Stimulated activated CD4-positive, alpha-beta T cell treated with anti-CD3 and anti-CD28 coated beads, Interleukin-4, amount 100 ng/mL, for 48 hours (primary cell): ENCODE measurements around the gene PTPRM.

Source experiments
- DNase-seq, 2 donors: peaks; one replicate each; pipeline ENCODE4 v3.0.0-alpha.2; 2020; ENCODE audit warnings: low read depth in 2 of 2

Gene PTPRM

GRCh38 chr18:7566567-7567473, at the start of gene PTPRM:
PTPRM (plus strand) TSS chr18:7567316; CDS start chr18:7567819, 503 bp downstream.
- DNase-seq, result peak in 1 of 2 donors; percentile 28

- DNase-seq, result no peak
Measured at GRCh38 chr18:7517852-7518251, 49.3 kb upstream of the PTPRM start.

DNA sequence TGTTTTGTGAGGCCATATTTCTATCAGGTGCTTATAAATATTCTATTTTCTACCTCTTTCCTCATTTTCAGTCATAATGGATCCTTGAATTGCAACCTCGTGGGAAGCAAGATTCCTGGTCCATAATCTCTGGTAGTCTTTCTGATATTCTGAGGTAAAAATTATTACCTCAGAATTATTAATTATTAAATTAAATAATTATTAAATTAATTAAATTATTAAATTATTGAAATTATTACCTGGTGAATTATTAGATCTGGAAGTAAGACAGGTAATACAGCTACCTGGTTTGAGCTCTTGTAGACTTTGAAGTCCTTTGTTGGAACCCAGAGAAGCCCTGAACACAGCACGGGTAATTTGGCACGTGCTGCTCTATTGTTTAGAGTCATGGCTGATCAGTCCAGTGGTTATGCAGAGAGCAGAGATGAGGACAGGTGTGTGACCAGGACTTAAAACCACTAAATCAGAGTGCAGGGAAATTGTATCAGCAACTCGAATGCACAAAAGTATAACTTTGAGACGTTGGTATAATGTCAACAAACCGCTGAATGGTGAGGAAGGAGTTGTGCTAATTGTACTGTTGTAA, 46.8 kb upstream of the PTPRM start:
- DNase-seq, result no peak

DNA sequence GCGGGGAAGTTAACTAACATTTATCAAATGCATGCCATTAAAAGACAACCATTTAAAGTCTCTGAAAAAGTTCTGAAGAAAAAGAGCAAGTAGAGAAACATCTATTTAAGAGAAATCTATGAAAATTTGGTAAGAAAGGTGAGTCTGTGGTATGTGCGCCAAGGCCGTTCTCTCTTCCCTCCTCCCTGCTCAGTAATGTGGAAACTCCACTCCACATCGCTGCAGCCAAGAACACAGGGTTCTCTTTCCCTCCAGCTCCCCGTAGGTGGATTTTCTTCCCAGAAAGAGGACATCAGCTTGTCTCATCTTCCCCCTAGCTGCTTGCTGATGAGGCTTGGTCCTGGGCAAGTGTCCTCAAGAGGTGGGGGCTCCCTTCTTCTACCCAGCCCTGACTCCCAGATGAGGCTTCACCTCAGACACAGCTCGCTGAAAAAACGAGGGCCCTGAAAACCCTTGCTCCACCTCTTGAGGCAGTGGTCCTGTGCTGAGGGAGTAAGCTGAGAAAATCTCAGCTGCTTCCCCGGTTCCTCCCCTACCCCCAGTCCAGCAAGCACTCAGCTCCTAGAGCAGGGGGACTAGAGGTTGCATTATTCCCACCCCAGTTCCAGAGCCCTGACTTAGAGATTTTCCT, 45.8 kb upstream of the PTPRM start:
- no peak for DNase-seq

- no peak for DNase-seq
Measured at GRCh38 chr18:7523772-7524171, 43.3 kb upstream of the PTPRM start.

DNA sequence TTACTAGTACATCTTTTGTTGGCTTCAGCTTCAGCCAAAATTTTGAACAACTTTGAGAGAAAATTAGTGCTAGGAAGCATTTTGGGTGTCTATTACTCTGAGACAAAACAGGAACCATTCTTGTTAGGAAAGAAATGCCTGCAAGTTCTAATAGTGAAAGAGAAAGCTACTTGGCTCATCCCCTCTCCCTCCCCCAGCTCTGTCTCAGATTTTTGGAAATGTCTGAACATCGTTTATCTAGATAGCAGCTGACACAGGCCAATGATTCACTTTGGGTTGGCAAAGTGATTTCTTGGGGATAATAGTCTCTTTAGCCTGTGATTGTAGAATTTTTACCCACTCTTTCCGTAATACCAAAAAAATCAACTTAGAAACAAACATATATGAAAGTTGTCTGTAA, 42.3 kb upstream of the PTPRM start:
- DNase-seq, result no peak

DNA sequence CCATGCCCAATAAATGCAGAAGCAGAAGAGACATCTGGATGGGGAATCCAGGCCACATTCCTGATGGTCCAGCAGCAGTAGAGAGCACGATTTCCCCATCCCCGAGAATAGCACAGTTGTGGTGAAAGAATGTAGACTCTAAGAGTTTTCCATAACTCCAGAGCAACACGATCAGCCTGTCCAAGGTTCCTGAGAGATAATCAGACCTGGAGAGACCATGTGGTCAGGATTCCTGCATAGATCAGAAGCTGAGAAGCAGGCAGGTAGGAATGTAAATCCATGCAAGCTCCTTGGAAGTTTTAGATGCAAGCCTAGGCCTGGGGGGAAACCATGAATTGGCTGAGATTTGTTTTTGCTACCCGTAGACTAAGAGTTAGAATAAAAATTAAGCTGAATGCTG, 34.2 kb upstream of the PTPRM start:
- no peak for DNase-seq

- no peak for DNase-seq
Measured at GRCh38 chr18:7535436-7536205, 31.5 kb upstream of the PTPRM start.

GRCh38 chr18:7537145-7537544, 30.0 kb upstream of the PTPRM start:
- DNase-seq, result no peak

GRCh38 chr18:7541835-7542234, 25.3 kb upstream of the PTPRM start:
- no peak for DNase-seq

DNA sequence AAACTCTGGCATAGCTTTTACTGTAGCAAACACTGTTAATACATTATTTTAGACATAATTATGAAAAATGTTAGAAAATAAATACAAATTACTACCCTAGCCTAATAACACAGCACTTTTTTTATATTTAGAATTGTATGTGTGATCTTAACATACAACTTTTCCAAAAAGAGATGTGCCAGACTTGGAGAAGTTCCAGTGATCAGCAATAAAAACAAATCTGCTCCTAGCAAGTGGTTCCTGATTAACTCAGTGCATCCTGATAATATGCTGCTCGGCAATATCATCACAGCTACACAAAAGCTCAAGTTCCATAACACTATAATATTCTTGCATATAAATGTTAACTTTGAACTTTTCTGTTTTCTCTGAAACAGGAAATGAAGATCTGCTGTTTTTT, 22.4 kb upstream of the PTPRM start:
- no peak for DNase-seq

GRCh38 chr18:7545734-7546133, 21.4 kb upstream of the PTPRM start:
- no peak for DNase-seq

DNA sequence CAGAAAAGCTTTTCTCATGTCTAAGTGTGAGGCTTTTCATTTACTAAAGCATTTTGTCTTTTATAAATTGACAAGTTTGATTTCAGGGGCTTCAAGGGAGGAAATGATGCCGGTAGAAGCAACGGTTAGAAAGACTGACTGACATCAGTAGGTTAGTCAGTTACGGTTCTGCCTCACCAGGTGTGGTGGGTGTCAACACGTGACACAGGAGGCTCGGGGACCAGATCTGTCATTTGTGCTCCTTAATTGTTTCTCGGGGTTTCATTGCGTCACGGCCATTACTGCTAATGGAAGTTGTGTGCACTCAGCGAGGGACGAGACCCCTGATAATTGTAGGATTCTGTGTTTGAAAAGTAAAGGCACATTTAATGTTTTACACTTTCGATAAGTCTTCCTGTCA, 18.9 kb upstream of the PTPRM start:
- no peak for DNase-seq

DNA sequence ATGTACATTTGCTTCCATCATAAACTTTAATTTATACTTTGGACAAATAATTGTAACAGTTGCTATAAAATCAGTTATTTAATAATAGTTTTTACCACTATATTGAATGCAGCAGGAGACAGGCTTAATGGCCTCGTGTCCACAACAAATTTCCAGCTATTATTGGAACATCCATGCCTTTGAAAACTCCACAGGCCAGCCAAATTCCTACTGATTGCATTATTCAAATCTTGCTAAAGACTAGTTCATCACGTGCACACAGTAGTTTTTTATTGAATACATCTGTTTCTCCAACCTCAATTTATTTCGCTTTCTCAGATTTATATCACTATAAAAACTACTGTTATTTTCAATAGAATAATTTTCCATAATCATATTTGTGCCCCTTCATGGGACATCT, 18.4 kb upstream of the PTPRM start:
- no peak for DNase-seq

DNA sequence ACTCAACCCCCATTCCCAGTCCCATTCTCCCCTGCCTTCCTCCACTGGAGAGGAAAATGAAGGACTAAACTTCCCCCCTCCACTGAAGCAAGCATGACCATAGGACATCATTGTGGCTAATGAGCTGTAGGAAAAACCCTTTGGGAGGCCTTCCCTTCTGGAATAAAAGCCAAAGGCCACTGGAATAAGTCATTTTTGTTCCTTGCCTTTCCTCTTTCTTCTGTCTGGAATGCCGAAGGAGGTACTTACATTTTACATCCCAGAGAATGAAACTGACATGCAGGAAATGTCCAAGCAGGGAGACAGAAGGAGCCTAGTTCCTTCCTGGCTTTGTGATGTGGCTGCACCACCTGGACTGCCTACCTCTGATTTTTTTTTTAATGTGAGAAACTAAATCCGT, 9.1 kb upstream of the PTPRM start:
- no peak for DNase-seq

- DNase-seq, result no peak
Measured at GRCh38 chr18:7558769-7559168, 8.3 kb upstream of the PTPRM start.

DNA sequence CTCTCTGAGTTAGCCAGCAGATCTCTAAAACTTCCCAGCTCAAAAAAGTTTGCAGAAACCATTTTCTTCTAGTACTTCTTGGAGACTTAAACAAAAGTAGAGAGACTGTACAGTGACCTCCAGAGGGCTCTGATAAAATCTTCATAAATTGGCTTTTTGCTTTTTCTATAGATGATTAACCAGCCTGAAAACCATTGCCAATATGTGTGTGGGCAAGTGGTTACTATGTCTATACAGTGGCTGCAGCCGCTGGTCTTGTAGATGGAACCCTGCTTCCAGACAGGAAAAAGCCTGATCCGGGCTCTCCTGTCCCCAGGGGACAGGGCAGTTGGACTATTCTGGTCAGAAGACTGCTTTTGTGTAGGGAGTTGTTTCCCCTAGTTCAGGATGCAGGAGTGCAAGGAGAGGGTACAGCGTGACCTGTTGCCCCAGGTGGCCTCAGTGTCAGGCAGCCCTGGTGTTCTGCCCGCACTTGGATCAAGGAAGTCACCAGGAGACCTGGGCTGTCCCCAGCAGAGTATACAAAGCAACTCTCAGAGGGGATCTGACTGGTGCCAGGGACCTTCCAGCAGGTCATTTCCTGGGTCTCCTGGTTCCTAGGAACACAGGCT, 7.3 kb upstream of the PTPRM start:
- DNase-seq, result no peak

DNA sequence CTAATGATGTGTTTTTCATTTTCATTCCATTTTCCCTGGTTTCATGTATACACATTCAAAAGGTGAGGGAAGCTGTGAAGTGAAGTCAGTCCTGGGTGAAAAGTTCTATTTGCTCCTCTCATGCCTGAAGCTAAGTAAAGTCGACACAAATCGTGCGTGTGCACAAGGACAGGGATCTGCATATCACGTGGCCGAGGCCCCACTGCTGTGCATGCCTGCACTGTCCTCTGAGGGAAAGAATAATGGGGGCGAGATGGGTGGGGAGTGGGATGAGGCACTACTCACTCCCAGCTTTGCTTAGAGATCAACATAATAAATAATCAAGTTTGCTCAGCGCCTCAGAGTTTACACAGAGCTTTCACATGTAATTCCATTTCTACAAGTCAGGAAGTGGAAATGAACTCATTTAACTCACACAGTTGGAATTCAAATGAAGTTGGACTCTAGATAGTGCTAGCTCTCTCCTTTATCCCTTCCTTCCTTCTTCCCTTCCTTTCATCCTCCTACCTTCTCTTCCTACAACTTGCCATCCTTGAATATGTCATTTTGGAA, 5.1 kb upstream of the PTPRM start:
- no peak for DNase-seq

DNA sequence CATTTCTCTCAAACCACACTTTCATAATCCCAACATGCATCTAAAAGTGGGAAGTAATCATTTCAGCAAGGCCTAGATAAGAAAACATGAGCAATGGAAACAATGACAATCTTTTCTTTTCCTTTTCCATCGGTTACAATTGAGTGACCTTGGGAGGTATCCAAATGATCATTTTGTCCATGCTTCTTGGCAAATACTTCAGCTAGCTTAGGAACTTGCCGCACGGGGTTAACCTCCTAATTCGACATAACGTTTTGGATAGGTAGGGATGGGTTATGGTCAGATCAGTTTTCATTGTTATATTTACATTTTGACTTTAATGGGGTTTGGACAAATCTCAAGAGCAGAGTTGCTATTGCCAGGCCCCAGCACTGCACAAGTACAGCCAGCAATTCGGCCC, 4.6 kb upstream of the PTPRM start:
- DNase-seq, result no peak

DNA sequence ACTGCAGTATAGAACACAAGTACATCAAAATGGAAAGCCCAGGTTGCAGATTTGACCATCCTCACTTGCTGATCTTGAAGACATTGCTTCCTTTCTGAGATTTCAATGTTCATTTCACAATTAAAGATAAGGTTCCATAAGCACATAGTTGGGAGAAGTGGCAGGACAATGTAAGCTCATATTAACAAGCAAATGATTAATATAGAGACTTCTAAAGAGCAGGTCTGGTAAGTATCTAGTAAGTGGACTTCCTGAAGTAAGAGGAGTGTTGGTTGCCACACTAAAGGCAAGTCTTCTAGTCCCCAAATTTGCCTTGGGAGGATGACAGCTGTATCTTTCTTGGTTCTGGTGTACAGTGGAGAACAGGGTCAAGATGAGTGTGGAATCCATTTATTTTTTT, 1.4 kb upstream of the PTPRM start:
- no peak for DNase-seq

DNA sequence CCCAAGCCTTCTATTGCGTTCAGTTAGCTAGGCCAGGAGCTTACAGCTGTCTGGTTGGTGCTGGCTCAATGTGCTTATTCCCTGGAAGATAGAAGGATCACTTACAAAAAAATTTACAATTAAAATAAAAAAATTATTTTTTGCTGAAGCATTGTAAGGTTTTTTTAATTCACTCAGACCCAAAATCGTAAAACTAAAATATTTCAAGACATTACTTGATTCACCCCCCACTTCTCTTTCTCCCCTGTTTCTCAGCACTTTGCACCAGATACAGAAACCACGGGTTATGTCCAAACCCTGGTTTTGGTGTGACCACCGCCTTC, 911 bp upstream of the PTPRM start:
- DNase-seq, result no peak
